H1 (cell line): Measurements from ENCODE around the gene ELAPOR1. TPM values are rescaled to one million over a fixed set of nuclear protein-coding genes. Genes with fewer than 3 reads are reported as not detected.

Experiments used
- CTCF ChIA-PET: fragments of 300-600 bp; sonication (Branson Sonifier 250); formaldehyde crosslinking; loops from one replicate; lab custom pipeline; 2021; ENCODE audit not compliant: partially characterized antibody; lab: Charles Lee
- POLR2A ChIA-PET: fragments of 300-600 bp; sonication (Branson Sonifier 250); formaldehyde crosslinking; loops from one replicate; lab custom pipeline; 2021; ENCODE audit warnings: inconsistent platforms; ENCODE audit not compliant: partially characterized antibody; lab: Charles Lee
- DNase-seq, 2 experiments: peaks; one replicate each; pipeline versions ENCODE4 v3.0.0 to v3.0.0-alpha.2; 2010 to 2022; ENCODE audit warnings: low spot score in 2 of 2, low read depth in 1 of 2, mixed read lengths in 1 of 2
- FAIRE-seq: peaks from 2 replicates; lab custom pipeline; 2011; peaks lifted over from hg19 to GRCh38; lab: Jason Lieb, UNC
- H2AFZ ChIP-seq: 2 replicates; pipeline ENCODE4 v1.8.1; 2012; ENCODE audit warnings: low read length, inconsistent platforms
- H2AK5ac ChIP-seq: 2 replicates; pipeline ENCODE4 v1.6.1; 2013; ENCODE audit warnings: low read depth, low read length
- H2BK120ac ChIP-seq: replicated peaks from 2 replicates; pipeline ENCODE3; 2013; ENCODE audit warnings: low read depth, low read length, inconsistent platforms
- H2BK12ac ChIP-seq: 2 replicates; pipeline ENCODE4 v1.6.1; 2013; ENCODE audit warnings: low read depth, low read length
- H2BK15ac ChIP-seq: 2 replicates; pipeline ENCODE4 v1.6.1; 2013; ENCODE audit warnings: low read length
- H2BK20ac ChIP-seq: 2 replicates; pipeline ENCODE4 v1.6.1; 2013; ENCODE audit warnings: low read length
- H2BK5ac ChIP-seq: 2 replicates; pipeline ENCODE4 v1.6.1; 2013; ENCODE audit warnings: low read depth, low read length
- H3K14ac ChIP-seq: 2 replicates; pipeline ENCODE4 v1.6.1; 2013; ENCODE audit warnings: inconsistent platforms; ENCODE audit not compliant: insufficient read length
- H3K18ac ChIP-seq: 2 replicates; pipeline ENCODE4 v1.6.1; 2013; ENCODE audit warnings: low read length; ENCODE audit errors: extremely low read depth
- H3K23ac ChIP-seq: 2 replicates; pipeline ENCODE4 v1.6.1; 2013; ENCODE audit warnings: inconsistent platforms; ENCODE audit not compliant: insufficient read length
- H3K23me2 ChIP-seq: 2 replicates; pipeline ENCODE4 v1.6.1; 2013; ENCODE audit warnings: low read depth, low read length
- H3K27ac ChIP-seq: 2 replicates; pipeline ENCODE4 v1.6.1; 2011; ENCODE audit warnings: low read depth, low read length, inconsistent platforms
- H3K27me3 ChIP-seq, 4 experiments: replicated peaks in 1 of 4; 1 replicate in 1 of 4; 2 replicates in 3 of 4; pipeline versions ENCODE4 v1.6.1 to v1.8.1; 2011 to 2013; ENCODE audit warnings: low read length in 3 of 4, mild to moderate bottlenecking in 3 of 4, inconsistent platforms in 2 of 4, mixed read lengths in 2 of 4, moderate library complexity in 1 of 4; ENCODE audit not compliant: control insufficient read depth in 3 of 4, insufficient read depth in 3 of 4; ENCODE audit errors: extremely low read depth in 1 of 4
- H3K36me3 ChIP-seq, 4 experiments: 2 replicates each; pipeline versions ENCODE4 v1.6.1 to v1.8.1; 2011 to 2013; ENCODE audit warnings: mild to moderate bottlenecking in 4 of 4, low read length in 3 of 4, moderate library complexity in 2 of 4, control low read depth in 1 of 4, inconsistent platforms in 1 of 4; ENCODE audit not compliant: insufficient read depth in 4 of 4, control insufficient read depth in 2 of 4
- H3K4ac ChIP-seq: replicated peaks from 2 replicates; pipeline ENCODE3; 2013; ENCODE audit warnings: low read length, low read depth, mixed read lengths, inconsistent platforms; ENCODE audit not compliant: insufficient read length
- H3K4me1 ChIP-seq, 4 experiments: replicated peaks in 1 of 4; 1 replicate in 1 of 4; 2 replicates in 3 of 4; pipeline versions ENCODE4 v1.6.1 to v1.8.1; 2011 to 2013; ENCODE audit warnings: low read length in 3 of 4, inconsistent platforms in 2 of 4, mixed read lengths in 1 of 4; ENCODE audit not compliant: insufficient read depth in 4 of 4, control insufficient read depth in 3 of 4
- H3K4me2 ChIP-seq, 2 experiments: 2 replicates each; pipeline versions ENCODE4 v1.6.1 to v1.8.1; 2011 to 2013; ENCODE audit warnings: low read depth in 2 of 2, low read length in 2 of 2, control low read depth in 1 of 2, inconsistent platforms in 1 of 2, mild to moderate bottlenecking in 1 of 2; ENCODE audit not compliant: insufficient read depth in 1 of 2
- H3K4me3 ChIP-seq, 4 experiments: fragments of 200-600, 300-600 bp in 1 of 4; sonication (generic), shearing (Covaris generic), sonication (Bioruptor Twin) in 1 of 4; 2 replicates each; pipeline versions ENCODE4 v1.5.1 to v1.8.1; 2011 to 2016; ENCODE audit warnings: low read length in 4 of 4, low read depth in 3 of 4, control low read depth in 2 of 4, inconsistent platforms in 2 of 4, mild to moderate bottlenecking in 2 of 4, mixed read lengths in 1 of 4, moderate library complexity in 1 of 4; ENCODE audit not compliant: insufficient read depth in 2 of 4; ENCODE audit errors: extremely low read depth in 1 of 4
- H3K56ac ChIP-seq: replicated peaks from 2 replicates; pipeline ENCODE3; 2013; ENCODE audit warnings: low read depth, mild to moderate bottlenecking, mixed read lengths, low read length, inconsistent platforms; ENCODE audit not compliant: insufficient read length
- H3K79me1 ChIP-seq: 2 replicates; pipeline ENCODE4 v1.6.1; 2013; ENCODE audit warnings: low read depth, low read length, control low read depth
- H3K79me2 ChIP-seq, 2 experiments: 2 replicates each; pipeline versions ENCODE4 v1.6.1 to v1.8.1; 2012 to 2013; ENCODE audit warnings: low read length in 2 of 2, mild to moderate bottlenecking in 2 of 2, inconsistent platforms in 1 of 2; ENCODE audit not compliant: insufficient read depth in 2 of 2, control insufficient read depth in 1 of 2
- H3K9ac ChIP-seq, 4 experiments: replicated peaks in 1 of 4; 1 replicate in 1 of 4; 2 replicates in 3 of 4; pipeline versions ENCODE4 v1.6.1 to v1.8.1; 2011 to 2013; ENCODE audit warnings: low read depth in 3 of 4, low read length in 3 of 4, control low read depth in 2 of 4, mild to moderate bottlenecking in 2 of 4, moderate library complexity in 2 of 4, inconsistent platforms in 1 of 4; ENCODE audit errors: extremely low read depth in 1 of 4
- H3K9me3 ChIP-seq, 2 experiments: 2 replicates each; pipeline versions ENCODE4 v1.6.1 to v1.8.1; 2012 to 2013; ENCODE audit warnings: mild to moderate bottlenecking in 2 of 2, moderate library complexity in 2 of 2, control low read depth in 1 of 2, inconsistent platforms in 1 of 2, low read depth in 1 of 2, low read length in 1 of 2, mixed read lengths in 1 of 2; ENCODE audit not compliant: insufficient read depth in 2 of 2
- H4K20me1 ChIP-seq, 2 experiments: replicated peaks in 1 of 2; 2 replicates each; pipeline versions ENCODE3 to v1.8.1; 2011 to 2013; ENCODE audit warnings: inconsistent platforms in 2 of 2, low read length in 2 of 2, mild to moderate bottlenecking in 1 of 2; ENCODE audit not compliant: insufficient read depth in 2 of 2, control insufficient read depth in 1 of 2
- H4K5ac ChIP-seq: 2 replicates; pipeline ENCODE4 v1.6.1; 2013; ENCODE audit warnings: low read length, low read depth, mixed read lengths, inconsistent platforms; ENCODE audit not compliant: insufficient read length
- H4K8ac ChIP-seq: 2 replicates; pipeline ENCODE4 v1.8.0; 2013; ENCODE audit warnings: mild to moderate bottlenecking, moderate library complexity, low read length, inconsistent platforms; ENCODE audit not compliant: insufficient read depth; ENCODE audit errors: extremely low read depth
- H4K91ac ChIP-seq: replicated peaks from 2 replicates; pipeline ENCODE3; 2013; ENCODE audit warnings: low read length, mixed read lengths, inconsistent platforms; ENCODE audit not compliant: insufficient read length
- EZH2 ChIP-seq: fragments of 200-600 bp; sonication (generic); IDR thresholded peaks from 2 replicates; pipeline ENCODE4 v1.7.1; 2012; ENCODE audit warnings: low read depth, mild to moderate bottlenecking, moderate library complexity, low read length, inconsistent platforms; ENCODE audit not compliant: severe bottlenecking
- GABPA ChIP-seq: IDR thresholded peaks from 2 replicates; pipeline ENCODE4 v1.6.1; 2011; ENCODE audit warnings: mild to moderate bottlenecking, low read length, moderate library complexity, borderline replicate concordance; ENCODE audit not compliant: insufficient read depth
- GTF2F1 ChIP-seq: IDR thresholded peaks from 2 replicates; pipeline ENCODE4 v1.6.1; 2012; ENCODE audit warnings: low read depth, low read length, improper control_type of control experiment, borderline replicate concordance
- PHF8 ChIP-seq: fragments of 200-600 bp; sonication (generic); conservative IDR thresholded peaks from 2 replicates; pipeline ENCODE4 v1.7.1; 2012; ENCODE audit warnings: low read depth, mild to moderate bottlenecking, inconsistent platforms, low read length, moderate library complexity
- POLR2A ChIP-seq, 2 experiments: IDR thresholded peaks; 1 replicate in 1 of 2; 2 replicates in 1 of 2; pipeline ENCODE4 v1.6.1; 2011; ENCODE audit warnings: low read depth in 2 of 2, low read length in 2 of 2, mild to moderate bottlenecking in 2 of 2; ENCODE audit errors: control extremely low read depth in 1 of 2
- RAD21 ChIP-seq, 2 experiments: IDR thresholded peaks in 1 of 2; conservative IDR thresholded peaks in 1 of 2; 2 replicates each; pipeline ENCODE4 v1.6.1; 2011; ENCODE audit warnings: low read depth in 2 of 2, low read length in 2 of 2, improper control_type of control experiment in 1 of 2, inconsistent platforms in 1 of 2, mild to moderate bottlenecking in 1 of 2, moderate library complexity in 1 of 2
- SIX5 ChIP-seq: IDR thresholded peaks from 2 replicates; pipeline ENCODE4 v1.6.1; 2011; ENCODE audit warnings: mild to moderate bottlenecking, low read depth, low read length
- SP2 ChIP-seq: IDR thresholded peaks from 2 replicates; pipeline ENCODE4 v1.6.1; 2012; ENCODE audit warnings: mild to moderate bottlenecking, low read length, inconsistent platforms
- WGBS, 2 experiments: shearing (Covaris generic) in 1 of 2; methylation state at CpG; one replicate each; pipeline versions ENCODE4 v1.1.6 to v1.1.7; 2013 to 2015; ENCODE audit warnings: low lambda C conversion rate in 2 of 2, mixed read lengths in 2 of 2, inconsistent platforms in 1 of 2, low coverage in 1 of 2, missing lambda C conversion rate in 1 of 2; ENCODE audit not compliant: insufficient replicate concordance in 2 of 2, insufficient coverage in 1 of 2, insufficient read length in 1 of 2; ENCODE audit errors: extremely low coverage in 1 of 2, missing lambda C conversion rate in 1 of 2; 5-methylcytosine and 5-hydroxymethylcytosine counted together
- polyA plus RNA-seq, 7 experiments: library from polyadenylated mRNA; depleted of rRNA in 3 of 7; stranded (reverse) in 5 of 7; unstranded in 2 of 7; fragments of >200 nt in 5 of 7; fragments of 200-250 nt in 2 of 7; gene quantifications; 1 replicate in 5 of 7; 2 replicates in 1 of 7; 4 replicates in 1 of 7; pipeline versions ENCODE4 v1.2.1 to v1.2.3, GENCODE V29; 2011 to 2013; ENCODE audit warnings: missing spikeins in 2 of 7, mixed read lengths in 2 of 7
- total RNA-seq: library from RNA; stranded (reverse); fragmentation: NEBNext Ultra II Directional; extraction: Animal tissue kit (Norgen Biotek cat#: 25700); gene quantifications from 2 replicates; pipeline ENCODE4 v1.2.1, GENCODE V29; 2021

The ELAPOR1 gene
- total and polyA plus RNA-seq, 2 of the 8 experiments (the other 6 are each of a cell fraction or from before 2014, with no cell fraction given): 1.2 to 2.5 TPM

- no peak overlapping the region for H3K23ac ChIP-seq
- CTCF ChIA-PET: interaction anchor here (0.6 to 3.6 kb wide), 9 partner anchors 10 to 372 kb away, joined by 3 to 20 read pairs (median 3); partner anchors contain the start of gene TAF13
- peak overlapping the region in 1 of 2 experiments; percentile 55; a peak in 1 of 4 replicates for H3K4me2 ChIP-seq
- H3K27ac ChIP-seq: no peak overlapping the region
- no peak overlapping the region for H2BK12ac ChIP-seq
- peaks cover 0 to 16% of the 10 kb centered on the region in 2 experiments; a peak in 3 of 4 replicates for H3K79me2 ChIP-seq
- H3K9ac ChIP-seq: no peak overlapping the region
- H3K36me3 ChIP-seq: peaks cover 0 to 2% (median under 1%) of the 10 kb centered on the region in 4 experiments; a peak in 2 of 8 replicates
- H2BK20ac ChIP-seq: no peak overlapping the region
- no peak overlapping the region for H4K91ac ChIP-seq
- POLR2A ChIA-PET: interaction anchor here (0.6 to 11.9 kb wide), 8 partner anchors 9 to 157 kb away, joined by 3 to 99 read pairs (median 3); partner anchors contain the start of gene TAF13
- H2AFZ ChIP-seq: no peak overlapping the region
- peaks cover 0 to 2% of the 10 kb centered on the region in 2 experiments for H4K20me1 ChIP-seq
- no peak overlapping the region for H2AK5ac ChIP-seq
- H3K4ac ChIP-seq: no peak overlapping the region
- FAIRE-seq (no peak), DNase-seq (peak in 1 of 2 experiments; percentile 69)
- H3K9me3 ChIP-seq: no peaks in the 10 kb centered on the region
- H3K4me3 ChIP-seq: peak overlapping the region in 1 of 4 experiments; percentile 87; a peak in 1 of 8 replicates
- H3K27me3 ChIP-seq: no peaks in the 10 kb centered on the region
- H4K5ac ChIP-seq: no peak overlapping the region
- peaks cover 0 to 5% (median 0%) of the 10 kb centered on the region in 4 experiments; a peak in 2 of 7 replicates for H3K4me1 ChIP-seq
- no peak overlapping the region for H2BK15ac ChIP-seq
- H2BK120ac ChIP-seq: no peak overlapping the region
- H3K23me2 ChIP-seq: no peaks in the 10 kb centered on the region
- 0 out of 2 replicates have a peak overlapping the region, but pooled peaks have one; percentile 9 for H4K8ac ChIP-seq
- H3K56ac ChIP-seq: no peak overlapping the region
- no peak overlapping the region for H3K14ac ChIP-seq
- H3K18ac ChIP-seq: no peak overlapping the region
- H3K79me1 ChIP-seq: no peaks in the 10 kb centered on the region
- WGBS, 2 experiments: 82% methylated on average over 24 of the region's 31 CpGs; no CpG with 5 or more reads in 1 of the 2 experiments
- H2BK5ac ChIP-seq: no peak overlapping the region
- TF ChIP-seq RAD21 (IDR thresholded peaks at IDR 0.05 in 1 of 2, conservative IDR thresholded peaks at IDR 0.05 in 1 of 2; ENCODE audit: low read depth in 2 of 2, low read length in 2 of 2) (peak; percentile 27 to 57), PHF8 (no peak), GABPA (no peak), EZH2 (no peak), POLR2A (IDR thresholded peaks at IDR 0.05; ENCODE audit: control extremely low read depth in 1 of 2, low read depth in 2 of 2, low read length in 2 of 2) (no peak), SIX5 (no peak; the same call in 1 of the 2 replicates), SP2 (no peak), GTF2F1 (no peak)
These were observed 24.5 kb upstream of the ELAPOR1 start for GRCh38 chr1:109089242-109090015.
